B cell (primary cell): ENCODE results near the gene RIC8A. TPM values are rescaled to one million over a fixed set of nuclear protein-coding genes. Genes with fewer than 3 reads are reported as not detected.

Experiments used
- ATAC-seq: fragments of 200-7000 bp; cut with Tn5 transposase; one replicate; pipeline ENCODE4 v1.10.0; 2021; ENCODE audit warnings: low read depth, mild to moderate bottlenecking, moderate number of reproducible peaks, moderate library complexity
- CTCF ChIA-PET: fragments of 350-600 bp; sonication (Branson Sonifier 250); formaldehyde crosslinking; loops from one replicate; lab custom pipeline; 2021; ENCODE audit warnings: antibody characterized with exemption, inconsistent platforms; lab: Charles Lee
- POLR2A ChIA-PET: fragments of 350-600 bp; sonication (Branson Sonifier 250); formaldehyde crosslinking; loops from one replicate; lab custom pipeline; 2021; ENCODE audit warnings: antibody characterized with exemption; lab: Charles Lee
- DNase-seq: peaks from one replicate; pipeline ENCODE4 v3.0.0; 2013
- H2AFZ ChIP-seq: 2 replicates; pipeline ENCODE4 v1.6.1; 2012; ENCODE audit warnings: mild to moderate bottlenecking, low read depth, low read length; ENCODE audit not compliant: insufficient read depth, poor library complexity, severe bottlenecking
- H3K27ac ChIP-seq, 2 donors: 1 replicate in 1 of 2; 2 replicates in 1 of 2; pipeline ENCODE4 v1.5.1; 2012 to 2013; ENCODE audit warnings: low read length in 2 of 2, mild to moderate bottlenecking in 2 of 2, moderate library complexity in 1 of 2
- H3K27me3 ChIP-seq, 4 experiments: fragments of 200-600 bp in 1 of 4; sonication (generic) in 1 of 4; replicated peaks in 1 of 4; 1 replicate in 2 of 4; 2 replicates in 2 of 4; pipeline versions ENCODE4 v1.6.1 to v1.7.0; 2013 to 2016; ENCODE audit warnings: low read length in 3 of 4, mild to moderate bottlenecking in 2 of 4, mixed read lengths in 1 of 4, moderate library complexity in 1 of 4; ENCODE audit not compliant: insufficient read depth in 4 of 4, control insufficient read depth in 3 of 4; ENCODE audit errors: control extremely low read depth in 1 of 4
- H3K36me3 ChIP-seq, 2 experiments: replicated peaks in 1 of 2; 1 replicate in 1 of 2; 2 replicates in 1 of 2; pipeline versions ENCODE4 v1.6.1 to v1.7.1; 2013; ENCODE audit warnings: low read length in 1 of 2; ENCODE audit not compliant: insufficient read depth in 2 of 2, control insufficient read depth in 1 of 2; ENCODE audit errors: control extremely low read depth in 1 of 2, extremely low read depth in 1 of 2
- H3K4me1 ChIP-seq, 2 donors: fragments of 200-600 bp in 1 of 2; sonication (generic) in 1 of 2; 1 replicate in 1 of 2; 2 replicates in 1 of 2; pipeline versions ENCODE4 v1.5.1 to v1.6.1; 2013 to 2017; ENCODE audit warnings: low read length in 2 of 2; ENCODE audit not compliant: control insufficient read depth in 2 of 2, insufficient read depth in 2 of 2
- H3K4me2 ChIP-seq: replicated peaks from 2 replicates; pipeline ENCODE3; 2012; ENCODE audit warnings: mild to moderate bottlenecking, low read depth, low read length; ENCODE audit not compliant: poor library complexity, severe bottlenecking
- H3K4me3 ChIP-seq, 5 experiments: fragments of 200-600 bp in 1 of 5; sonication (generic) in 1 of 5; 1 replicate in 3 of 5; 2 replicates in 2 of 5; pipeline versions ENCODE4 v1.5.1 to v1.7.0; 2011 to 2016; ENCODE audit warnings: low read length in 4 of 5, mild to moderate bottlenecking in 4 of 5, low read depth in 2 of 5, control low read depth in 1 of 5, moderate library complexity in 1 of 5; ENCODE audit not compliant: insufficient read depth in 1 of 5; ENCODE audit errors: control extremely low read depth in 1 of 5, extremely low read depth in 1 of 5
- H3K79me2 ChIP-seq: fragments of 200-600 bp; sonication (generic); one replicate; pipeline ENCODE4 v1.6.0; 2016; ENCODE audit warnings: low read length; ENCODE audit not compliant: control insufficient read depth, insufficient read depth
- H3K9ac ChIP-seq: fragments of 200-600 bp; sonication (generic); 2 replicates; pipeline ENCODE4 v1.6.1; 2017; ENCODE audit warnings: mild to moderate bottlenecking, low read length, moderate library complexity
- H3K9me3 ChIP-seq, 3 donors: one replicate each; pipeline versions ENCODE4 v1.6.1 to v1.7.1; 2013; ENCODE audit warnings: low read length in 2 of 3; ENCODE audit not compliant: control insufficient read depth in 2 of 3, insufficient read depth in 1 of 3; ENCODE audit errors: control extremely low read depth in 1 of 3
- H4K20me1 ChIP-seq: 2 replicates; pipeline ENCODE4 v1.6.0; 2012; ENCODE audit warnings: mild to moderate bottlenecking, low read length; ENCODE audit not compliant: insufficient read depth, control insufficient read depth, poor library complexity, severe bottlenecking
- H3K27ac Mint-ChIP-seq: one replicate; pipeline ENCODE4 v1.8.0; 2021; ENCODE audit warnings: mixed read lengths
- H3K27me3 Mint-ChIP-seq: one replicate; pipeline ENCODE4 v1.8.0; 2021; ENCODE audit warnings: mixed read lengths
- H3K4me1 Mint-ChIP-seq: one replicate; pipeline ENCODE4 v1.8.0; 2021; ENCODE audit warnings: mixed read lengths
- H3K4me3 Mint-ChIP-seq: one replicate; pipeline ENCODE4 v1.8.0; 2021; ENCODE audit warnings: mixed read lengths
- H3K9me3 Mint-ChIP-seq: one replicate; pipeline ENCODE4 v1.8.0; 2022; ENCODE audit warnings: mixed read lengths; ENCODE audit not compliant: insufficient read depth
- CTCF ChIP-seq: fragments of 200-600 bp; IDR thresholded peaks from one replicate; pipeline ENCODE4 v1.8.0; 2022; ENCODE audit warnings: antibody characterized with exemption, mild to moderate bottlenecking
- EZH2 ChIP-seq: IDR thresholded peaks from 2 replicates; pipeline ENCODE4 v1.6.1; 2012; ENCODE audit warnings: borderline replicate concordance, low read depth, mild to moderate bottlenecking, moderate library complexity, low read length; ENCODE audit not compliant: insufficient read depth, poor library complexity, severe bottlenecking
- WGBS: methylation state at CpG from one replicate; pipeline ENCODE4 v1.1.5; 2013; ENCODE audit warnings: missing lambda C conversion rate; ENCODE audit not compliant: insufficient coverage; 5-methylcytosine and 5-hydroxymethylcytosine counted together
- intact Hi-C: fragments of 100-400 bp; cut with micrococcal nuclease; formaldehyde crosslinking; loops from one replicate; pipeline ENCODE4 v1.10.0; 2022
- polyA plus RNA-seq: library from polyadenylated mRNA; depleted of rRNA; stranded (reverse); fragments of >200 nt; gene quantifications from 2 replicates; pipeline ENCODE4 v1.2.3, GENCODE V29; 2012
- total RNA-seq, 2 donors: library from RNA; stranded (reverse); fragments of 120-200 nt in 1 of 2; gene quantifications; 1 replicate in 1 of 2; 2 replicates in 1 of 2; pipeline versions ENCODE4 v1.2.3 to v1.2.4, GENCODE V29; 2013 to 2022

The RIC8A gene
- total and polyA plus RNA-seq, 2 donors (not counting 1 experiment from before 2014, with no cell fraction given) = 100 to 102 TPM

GRCh38 chr11:199782-200181 lies 7.7 kb upstream of the RIC8A start:
- WGBS = 92% methylated on average over 2 of the region's 8 CpGs
- no peak overlapping the region for H3K4me3 ChIP-seq
- H3K9ac ChIP-seq = no peak overlapping the region
- no peak overlapping the region for H3K4me2 ChIP-seq
- peaks cover 0 to 21% of the 10 kb centered on the region in 2 experiments for H3K36me3 ChIP-seq
- H3K4me1 ChIP-seq = peaks cover 0 to 3% of the 10 kb centered on the region in 2 donors
- no peak overlapping the region for H3K27ac Mint-ChIP-seq
- no peak overlapping the region for H3K27ac ChIP-seq
- no peak for TF ChIP-seq EZH2
- no peak for TF ChIP-seq CTCF
- H4K20me1 ChIP-seq = peaks cover 33% of the 10 kb centered on the region
- no peak overlapping the region for H3K4me3 Mint-ChIP-seq
- DNase-seq = no peak
- ChIA-PET POLR2A (no interaction called here), CTCF (no interaction called here)
- no peaks in the 10 kb centered on the region for H3K27me3 ChIP-seq
- no peaks in the 10 kb centered on the region for H3K9me3 ChIP-seq
- H3K27me3 Mint-ChIP-seq = no peaks in the 10 kb centered on the region
- intact Hi-C loops = no loop called here
- H3K79me2 ChIP-seq = peaks cover 23% of the 10 kb centered on the region
- peaks cover 24% of the 10 kb centered on the region for H3K4me1 Mint-ChIP-seq
- H2AFZ ChIP-seq = no peak overlapping the region
- no peaks in the 10 kb centered on the region for H3K9me3 Mint-ChIP-seq
- no peak for ATAC-seq

DNA sequence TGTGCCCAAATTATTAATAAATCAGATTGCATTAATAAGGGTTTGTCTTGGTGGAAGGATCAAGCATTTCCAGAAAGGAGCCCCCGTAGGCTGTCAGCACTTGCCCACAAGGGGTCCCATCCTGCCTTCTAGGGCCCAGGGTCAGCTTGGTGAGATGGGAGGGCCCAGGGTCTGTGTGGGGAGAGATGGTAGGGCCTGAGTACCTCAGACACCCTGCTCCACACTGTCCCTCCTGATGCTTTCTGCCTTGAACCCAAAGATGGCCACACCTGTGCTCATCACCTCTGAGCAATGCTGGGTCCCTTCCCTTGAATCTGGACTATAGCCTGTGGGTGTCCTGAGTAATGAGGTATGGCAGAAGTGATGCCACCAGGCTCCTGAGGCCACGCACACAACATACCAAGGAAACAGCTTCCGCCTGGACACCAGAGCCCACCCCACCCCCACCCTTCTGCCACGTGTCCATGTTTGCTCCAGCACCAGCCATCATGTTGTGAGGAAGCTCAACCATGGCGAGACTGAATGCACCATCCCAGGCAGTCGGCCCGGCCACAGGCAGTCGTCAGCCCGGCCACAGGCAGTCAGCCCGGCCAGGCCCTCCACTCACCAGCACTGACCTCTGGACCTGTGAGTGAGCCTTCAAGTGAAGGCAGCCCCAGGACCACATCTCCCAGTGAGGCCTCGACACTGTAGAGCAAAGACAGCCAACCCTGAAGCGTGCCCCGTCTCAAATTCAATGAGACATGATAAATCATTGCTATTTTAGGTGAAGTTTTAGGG lies 7.1 kb upstream of the RIC8A start:
- H3K27ac ChIP-seq = no peak overlapping the region
- Mint-ChIP-seq H3K4me3 (no peak overlapping the region), H3K4me1 (peaks cover 28% of the 10 kb centered on the region), H3K27me3 (no peaks in the 10 kb centered on the region), H3K27ac (no peak overlapping the region), H3K9me3 (no peaks in the 10 kb centered on the region)
- ChIA-PET CTCF (no interaction called here), POLR2A (no interaction called here)
- peaks cover 0 to 28% of the 10 kb centered on the region in 2 experiments for H3K36me3 ChIP-seq
- over 99% methylated on average over 12 of the region's 13 CpGs for WGBS
- H3K9me3 ChIP-seq = no peaks in the 10 kb centered on the region
- H3K79me2 ChIP-seq = peaks cover 29% of the 10 kb centered on the region
- H3K9ac ChIP-seq = no peak overlapping the region
- no peak for TF ChIP-seq EZH2
- no peak for TF ChIP-seq CTCF
- H3K4me3 ChIP-seq = no peak overlapping the region
- H2AFZ ChIP-seq = no peak overlapping the region
- no peak overlapping the region for H3K4me2 ChIP-seq
- ATAC-seq (no peak), DNase-seq (no peak)
- intact Hi-C loops = no loop called here
- H3K4me1 ChIP-seq = peaks cover 1 to 6% of the 10 kb centered on the region in 2 donors
- no peaks in the 10 kb centered on the region for H3K27me3 ChIP-seq
- H4K20me1 ChIP-seq = peaks cover 40% of the 10 kb centered on the region
